HG03097 (cell line): ENCODE data around the gene LOXHD1.

Source experiments
- ATAC-seq: cut with Tn5 transposase; IDR thresholded peaks from one replicate; pipeline ENCODE4 v1.9.1; 2021; ENCODE audit not compliant: unreplicated experiment, low FRiP score

The LOXHD1 gene

DNA sequence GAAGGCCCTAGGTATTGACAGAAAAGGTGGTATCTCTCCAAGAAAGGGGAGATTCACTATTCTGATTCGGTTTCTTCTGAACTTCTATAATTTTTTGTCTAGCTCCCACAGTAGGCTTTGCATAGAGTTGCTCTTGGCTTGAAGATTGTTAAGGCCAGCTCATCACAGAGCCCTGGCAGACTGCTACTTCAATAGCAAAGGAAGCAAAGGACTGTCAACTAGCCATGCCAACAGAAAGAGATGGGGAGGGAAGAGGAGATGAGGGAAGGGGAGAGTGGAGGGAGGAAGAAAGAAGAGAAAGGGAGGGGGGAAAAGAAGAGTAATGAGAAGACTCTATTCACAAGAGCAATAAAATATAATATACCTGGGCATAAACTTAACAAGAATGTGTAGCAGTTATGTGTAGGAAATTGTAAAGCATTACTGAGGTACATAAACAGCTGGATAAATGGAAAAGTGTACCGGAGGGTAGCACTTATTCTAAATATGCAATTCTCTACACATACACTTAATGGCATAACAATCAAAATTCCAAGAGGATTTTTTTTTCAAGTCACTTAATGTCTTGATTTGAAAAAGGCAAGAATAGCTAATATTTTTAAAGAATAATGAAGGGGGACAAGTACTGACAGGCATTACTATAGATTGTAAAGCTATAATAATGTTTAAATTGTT is 102.5 kb downstream of the LOXHD1 start:
- no peak for ATAC-seq

DNA sequence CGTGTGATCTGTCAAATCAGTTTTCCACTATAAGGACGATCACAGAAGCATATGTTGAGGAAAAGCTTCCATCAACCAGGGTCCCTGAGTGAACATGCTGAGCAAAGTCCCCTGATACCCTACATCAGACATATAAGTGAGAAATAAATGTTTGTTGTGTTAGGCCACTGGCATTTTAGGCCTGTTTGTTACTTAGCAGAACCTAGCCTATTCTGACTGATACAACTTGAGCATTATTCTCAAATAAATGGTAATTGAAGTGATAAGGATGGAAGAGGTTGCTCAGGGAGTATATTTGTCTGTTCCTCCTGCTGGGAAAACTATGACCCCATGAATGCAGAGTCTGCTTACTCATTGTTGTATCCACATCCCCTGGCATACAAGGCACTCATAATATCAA is 106.4 kb downstream of the LOXHD1 start:
- ATAC-seq: no peak

DNA sequence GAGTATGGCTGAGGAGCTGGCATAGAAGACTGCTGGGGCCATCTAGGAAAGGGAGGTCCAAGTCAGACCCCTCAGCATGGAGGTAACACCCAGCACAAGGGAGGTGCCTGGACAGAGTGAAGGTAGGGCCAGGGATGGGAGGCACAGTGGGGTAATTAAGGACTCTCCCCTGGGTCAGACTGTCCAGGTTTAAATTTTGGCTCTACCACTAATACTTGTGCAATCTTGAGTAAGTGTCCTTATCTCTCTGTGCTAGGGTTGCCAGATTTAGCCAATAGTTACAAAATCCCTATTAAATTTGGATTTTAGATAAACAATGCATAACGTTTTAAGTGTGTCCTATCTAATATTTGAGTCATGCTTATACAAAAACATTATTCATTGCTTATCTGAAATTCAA is 109.5 kb downstream of the LOXHD1 start:
- ATAC-seq: no peak

DNA sequence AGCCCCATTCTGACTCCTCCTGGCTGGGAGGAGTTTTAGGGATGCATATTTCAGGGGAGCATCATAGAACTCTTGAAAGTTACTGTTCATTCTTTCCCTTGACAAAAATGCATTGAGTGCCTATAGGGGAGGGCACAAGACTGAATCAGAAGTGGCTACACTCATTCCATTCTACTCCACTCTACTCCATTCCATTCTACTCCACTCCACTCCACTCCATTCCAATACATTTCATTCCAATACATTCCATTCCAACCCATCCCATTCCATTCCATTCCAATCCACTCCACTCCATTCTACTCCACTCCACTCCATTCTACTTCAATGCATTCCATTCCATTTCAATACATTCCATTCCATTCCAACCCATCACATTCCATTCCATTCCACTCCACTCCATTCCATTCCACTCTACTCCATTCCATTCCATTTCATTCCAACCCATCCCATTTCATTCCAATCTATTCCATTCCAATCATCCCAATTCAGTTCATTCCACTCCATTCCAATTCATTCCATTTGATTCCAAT is 110.8 kb downstream of the LOXHD1 start:
- no peak for ATAC-seq

DNA sequence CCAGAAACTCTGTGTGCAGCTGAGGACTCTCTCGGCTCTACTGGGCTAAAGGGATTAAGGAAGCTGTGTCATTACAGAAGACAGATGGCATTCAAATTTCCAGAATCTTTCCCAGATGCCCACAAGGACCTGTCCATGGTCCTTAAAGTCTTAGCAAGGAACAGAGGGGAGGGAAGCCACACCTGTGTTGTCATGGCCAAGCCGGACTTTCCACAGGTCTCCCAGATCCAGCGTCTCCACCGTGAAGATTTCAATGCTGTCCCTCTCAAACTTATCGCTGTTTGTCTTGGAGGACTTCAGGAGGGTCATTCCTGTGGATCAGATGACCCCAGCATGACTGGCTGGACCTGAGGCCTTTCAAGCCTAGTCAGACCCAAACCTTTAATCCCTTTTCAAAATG is 114.5 kb downstream of the LOXHD1 start:
- ATAC-seq: no peak

DNA sequence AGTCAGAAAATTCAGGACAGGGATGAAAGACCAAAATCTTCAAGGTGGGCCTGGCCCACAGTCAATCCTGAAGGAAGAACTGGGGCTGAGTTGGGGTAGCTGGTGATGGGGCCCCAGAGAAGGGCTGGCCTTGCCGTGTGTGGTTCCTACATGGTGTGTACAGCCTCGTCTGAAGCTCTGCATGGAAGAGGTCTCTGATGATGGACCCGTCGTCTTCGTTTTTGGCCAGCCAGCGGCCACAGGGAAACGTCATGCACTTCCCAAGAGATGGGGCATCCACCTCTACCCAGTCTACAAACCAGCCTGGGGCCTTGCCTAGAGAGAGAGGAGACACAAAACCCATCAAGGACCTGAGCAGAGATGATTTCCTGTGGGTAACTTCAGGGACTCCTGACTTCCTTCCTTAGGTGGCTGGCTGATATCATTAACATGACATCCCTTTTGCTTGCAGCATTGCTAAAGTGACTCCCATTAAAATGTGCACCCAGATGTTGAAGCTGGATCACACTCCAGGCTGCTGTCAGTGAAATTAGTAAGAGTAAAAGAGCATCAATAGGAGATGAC is 115.3 kb downstream of the LOXHD1 start:
- ATAC-seq: no peak

DNA sequence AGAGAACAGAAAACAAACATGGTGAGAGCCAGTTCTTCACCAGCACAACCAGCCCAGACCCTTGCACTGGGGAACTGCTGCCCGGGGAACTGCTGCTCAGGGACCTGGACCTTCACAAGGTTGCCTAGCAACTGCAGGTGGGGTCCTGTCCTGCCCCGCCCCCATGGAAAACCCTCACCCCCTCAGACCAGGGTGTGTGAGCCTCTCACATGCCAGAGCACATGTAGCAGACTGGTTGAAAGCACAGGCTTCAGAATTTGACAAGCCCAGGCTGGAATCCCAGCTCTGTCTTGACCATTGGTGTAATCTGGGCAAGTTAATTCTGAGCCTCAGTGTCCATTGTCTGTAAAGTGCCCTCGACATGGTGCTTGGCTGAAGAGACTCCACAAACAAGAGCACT is 118.6 kb downstream of the LOXHD1 start:
- no peak for ATAC-seq

DNA sequence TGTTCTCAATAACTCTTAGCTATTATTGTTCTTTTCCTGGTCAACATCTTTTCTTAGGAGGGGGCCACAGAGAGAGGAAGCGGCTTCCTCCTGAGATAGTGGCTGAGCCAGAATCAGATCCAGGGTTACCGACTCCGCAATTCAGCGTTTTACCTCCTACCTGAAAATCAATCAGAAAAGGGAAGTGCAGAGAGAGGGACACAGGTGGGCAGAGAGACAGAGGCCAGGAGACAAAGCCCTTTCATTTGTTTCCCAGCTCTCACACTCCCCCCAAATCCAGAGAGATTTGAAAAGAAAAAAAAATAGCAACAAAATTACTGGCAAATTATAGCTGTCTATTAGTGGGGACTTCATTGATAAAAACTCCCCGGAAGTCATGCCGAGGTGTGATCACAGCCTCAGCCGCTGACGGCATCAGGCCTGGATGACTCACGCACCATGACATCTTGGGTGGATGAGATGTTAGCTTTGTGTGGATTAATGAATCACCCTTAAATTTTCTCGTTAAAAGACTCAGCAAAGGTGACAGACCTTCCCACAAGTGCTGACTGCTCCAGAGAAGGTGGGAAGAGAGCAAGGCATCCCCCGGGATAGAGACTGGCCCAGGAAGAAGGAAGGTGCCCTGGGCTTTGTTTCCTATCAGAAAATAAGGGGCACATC is 120.7 kb downstream of the LOXHD1 start:
- no peak for ATAC-seq

DNA sequence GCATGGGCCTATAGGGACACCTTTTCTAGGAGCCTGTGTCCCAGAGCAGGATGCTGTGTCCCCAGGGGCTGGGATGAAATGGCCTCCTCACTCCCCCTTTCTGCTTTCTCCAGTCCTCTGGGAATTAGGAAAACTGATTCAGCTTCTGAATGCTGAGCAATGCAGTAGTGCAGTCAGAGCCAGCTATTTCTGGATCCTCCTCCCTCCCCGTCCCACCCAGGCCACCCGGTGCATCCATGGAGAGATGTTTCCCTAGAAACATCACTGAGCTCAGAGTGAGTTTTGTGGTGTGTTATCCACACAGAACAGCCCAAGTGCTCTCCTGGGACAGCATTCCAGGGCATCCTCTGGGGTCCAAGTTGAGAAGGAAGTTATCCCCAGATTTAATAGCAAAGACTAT is 125.5 kb downstream of the LOXHD1 start:
- no peak for ATAC-seq

DNA sequence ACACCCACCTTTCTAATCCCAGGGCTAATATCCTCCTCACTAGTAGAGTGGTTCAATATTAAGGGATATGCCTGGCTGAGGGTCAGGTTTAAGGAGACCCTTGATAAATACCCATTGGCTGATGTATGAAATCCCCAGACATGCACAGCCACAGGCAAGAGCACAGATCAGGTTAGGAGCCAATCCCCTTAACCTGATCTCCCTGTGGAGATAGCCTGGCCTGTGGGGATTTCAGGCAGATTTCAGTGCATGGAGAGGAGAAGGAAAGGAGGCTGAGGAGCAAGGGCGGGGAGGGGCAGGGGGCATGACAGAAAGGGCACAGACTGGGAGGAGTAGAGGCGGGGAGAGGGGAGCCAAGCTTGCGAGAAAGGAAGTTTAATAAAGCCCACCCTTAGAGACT is 129.0 kb downstream of the LOXHD1 start:
- no peak for ATAC-seq

DNA sequence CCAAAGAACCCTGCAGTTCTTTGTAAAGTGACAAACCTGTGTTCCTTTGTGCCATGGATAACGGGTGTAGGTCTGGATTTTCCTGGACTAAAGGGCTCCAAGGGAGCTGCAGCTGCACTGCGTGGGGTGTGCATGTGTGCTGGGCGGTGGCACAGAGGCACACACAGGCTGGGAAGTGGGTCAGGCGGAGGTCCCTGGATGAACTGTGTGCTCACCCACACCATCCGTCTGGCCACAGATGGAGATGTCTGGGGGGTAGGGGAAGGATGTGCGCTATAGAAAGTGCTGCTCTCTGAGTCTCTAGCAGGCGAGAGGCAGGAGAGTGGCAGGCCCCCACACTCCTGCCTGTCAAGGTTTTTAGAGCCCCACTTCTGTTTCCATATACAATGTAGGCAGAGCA is 137.2 kb downstream of the LOXHD1 start:
- no peak for ATAC-seq

DNA sequence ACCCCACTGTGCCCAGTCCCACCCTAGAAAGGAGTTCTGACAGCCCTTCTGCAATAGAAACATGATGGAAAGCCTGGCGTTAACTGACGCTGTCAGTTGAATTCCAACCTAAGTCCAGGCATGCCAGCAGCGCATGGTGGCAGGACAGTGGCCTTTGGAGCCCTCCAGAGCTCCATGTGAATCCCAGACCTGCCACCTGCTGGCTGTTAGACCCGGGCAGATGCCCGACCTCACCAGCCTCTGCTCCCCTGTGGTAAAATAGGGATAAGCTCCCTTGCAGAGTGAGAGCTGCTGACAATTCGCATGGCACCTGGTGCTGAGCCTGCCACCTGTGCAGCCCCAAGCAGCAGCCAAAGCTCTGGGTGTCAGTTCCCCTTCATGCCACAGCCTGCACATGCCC is 138.6 kb downstream of the LOXHD1 start:
- ATAC-seq: no peak

DNA sequence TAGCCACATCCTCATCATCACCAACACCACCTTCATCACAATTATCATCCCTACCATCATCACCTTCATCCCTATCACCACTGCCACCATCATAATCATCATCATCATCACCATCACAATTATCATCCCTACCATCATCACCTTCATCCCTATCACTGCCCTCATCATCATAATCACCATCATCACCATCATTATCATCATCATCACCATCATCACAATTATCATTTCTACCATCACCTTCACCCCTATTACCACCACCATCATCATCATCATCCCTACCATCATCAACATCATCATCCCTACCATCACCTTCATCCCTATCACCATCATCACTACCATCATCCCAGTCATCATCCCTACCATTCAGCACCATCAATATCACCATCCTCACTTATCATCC is 140.5 kb downstream of the LOXHD1 start:
- ATAC-seq: no peak

DNA sequence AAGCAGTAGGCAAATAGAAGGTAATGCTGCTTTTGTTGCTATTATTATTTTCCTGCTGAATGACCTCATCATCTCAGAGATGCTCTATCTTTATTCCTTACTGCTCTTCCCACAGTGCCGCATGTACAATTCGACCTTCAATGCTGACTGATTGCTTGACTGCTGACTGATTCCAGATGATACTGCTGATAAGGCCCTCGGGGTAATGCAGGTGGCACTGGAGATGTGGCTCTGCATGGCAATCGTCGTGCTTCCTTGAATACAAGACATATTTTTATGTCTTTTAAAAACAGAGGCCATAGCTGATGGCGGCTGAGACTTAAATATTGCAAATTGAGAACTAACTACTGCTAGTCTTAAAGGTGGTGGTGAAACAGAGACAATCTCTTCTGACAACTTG is 146.6 kb downstream of the LOXHD1 start:
- no peak for ATAC-seq

DNA sequence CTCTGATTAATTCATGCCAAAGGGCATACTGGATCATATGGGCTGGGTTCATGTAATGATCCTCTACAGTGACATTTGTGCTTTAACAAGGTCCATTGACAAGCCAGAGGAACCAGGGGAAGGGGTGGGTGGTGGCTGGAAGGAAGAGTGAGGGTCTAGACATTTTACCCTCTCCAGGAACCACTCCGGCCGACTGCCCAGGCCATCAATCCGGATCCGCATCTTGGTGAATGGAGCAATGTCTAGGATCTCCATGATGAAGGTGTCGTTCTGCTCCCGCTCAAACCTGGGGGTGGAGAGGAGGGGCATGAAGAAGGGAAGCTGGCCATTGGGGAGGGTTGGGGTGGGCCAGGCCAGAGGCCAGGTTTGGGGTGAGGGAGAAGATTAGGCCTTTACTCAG is 147.5 kb downstream of the LOXHD1 start:
- no peak for ATAC-seq

DNA sequence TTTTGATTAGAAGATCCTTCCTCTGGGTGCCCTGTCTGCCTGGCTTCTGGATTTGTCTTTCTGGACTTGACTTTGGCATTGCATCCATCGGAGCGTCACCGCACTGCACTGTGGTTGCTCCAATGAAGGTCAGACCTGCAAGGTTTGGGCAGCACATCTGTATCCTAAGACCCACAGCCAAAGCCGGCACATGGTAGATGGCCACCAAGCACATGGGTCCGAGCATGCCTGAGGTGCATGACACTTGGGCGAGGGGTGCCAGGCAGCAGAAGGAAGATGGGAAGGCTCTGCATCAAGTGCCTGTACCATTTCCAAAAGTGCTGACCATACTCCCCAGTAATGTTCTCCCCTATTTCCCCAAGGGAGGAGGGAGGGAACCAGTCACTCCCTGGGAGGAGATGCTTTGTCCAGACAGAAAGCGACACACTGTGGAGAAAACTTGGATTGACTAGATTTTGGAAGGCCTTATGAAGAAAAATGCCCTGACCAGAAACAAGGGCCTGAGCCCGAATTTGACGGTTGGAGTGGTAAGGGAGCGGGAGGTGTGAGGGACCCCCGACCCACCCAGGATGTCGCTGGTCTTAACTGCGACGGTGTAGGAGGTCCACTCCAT is 149.9 kb downstream of the LOXHD1 start:
- ATAC-seq: no peak

DNA sequence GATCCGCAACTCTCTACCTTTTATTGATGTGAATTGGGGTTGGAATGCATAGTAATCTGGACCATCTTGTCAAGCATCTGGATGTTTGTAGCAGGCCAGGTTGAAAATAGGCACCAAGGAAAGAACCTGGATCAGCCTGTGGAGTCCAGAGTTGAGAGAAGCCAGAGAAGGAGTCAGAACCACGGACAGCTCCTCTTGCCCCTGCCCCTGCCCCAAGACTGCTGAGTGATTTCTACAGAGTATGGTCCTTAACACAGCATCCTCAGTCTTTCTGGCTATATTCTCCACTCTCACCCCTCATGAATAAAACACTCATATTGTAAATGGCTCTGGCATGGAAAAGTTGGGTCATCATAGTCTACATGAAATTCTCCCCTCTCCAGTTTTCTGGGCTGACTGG is 154.6 kb downstream of the LOXHD1 start:
- no peak for ATAC-seq

DNA sequence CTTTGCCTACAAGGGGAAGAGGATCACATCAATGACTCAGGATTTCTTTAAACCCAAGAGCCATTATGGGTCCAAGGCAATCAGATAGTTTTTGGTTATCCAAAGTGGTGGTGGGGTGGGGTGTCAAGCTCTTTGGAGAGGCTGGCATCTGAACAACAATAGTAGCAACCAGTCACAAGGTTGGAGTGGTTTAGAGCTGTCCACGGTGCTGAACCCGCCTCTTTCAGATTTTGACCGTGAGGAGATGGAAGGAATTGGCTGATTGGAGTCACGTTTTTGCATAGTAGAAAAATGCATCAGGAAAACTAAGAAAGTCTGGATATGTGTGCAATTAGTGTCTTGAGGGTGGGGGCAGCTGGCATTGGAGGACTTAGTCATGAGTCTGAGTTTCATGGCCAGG is 159.9 kb downstream of the LOXHD1 start:
- ATAC-seq: no peak

DNA sequence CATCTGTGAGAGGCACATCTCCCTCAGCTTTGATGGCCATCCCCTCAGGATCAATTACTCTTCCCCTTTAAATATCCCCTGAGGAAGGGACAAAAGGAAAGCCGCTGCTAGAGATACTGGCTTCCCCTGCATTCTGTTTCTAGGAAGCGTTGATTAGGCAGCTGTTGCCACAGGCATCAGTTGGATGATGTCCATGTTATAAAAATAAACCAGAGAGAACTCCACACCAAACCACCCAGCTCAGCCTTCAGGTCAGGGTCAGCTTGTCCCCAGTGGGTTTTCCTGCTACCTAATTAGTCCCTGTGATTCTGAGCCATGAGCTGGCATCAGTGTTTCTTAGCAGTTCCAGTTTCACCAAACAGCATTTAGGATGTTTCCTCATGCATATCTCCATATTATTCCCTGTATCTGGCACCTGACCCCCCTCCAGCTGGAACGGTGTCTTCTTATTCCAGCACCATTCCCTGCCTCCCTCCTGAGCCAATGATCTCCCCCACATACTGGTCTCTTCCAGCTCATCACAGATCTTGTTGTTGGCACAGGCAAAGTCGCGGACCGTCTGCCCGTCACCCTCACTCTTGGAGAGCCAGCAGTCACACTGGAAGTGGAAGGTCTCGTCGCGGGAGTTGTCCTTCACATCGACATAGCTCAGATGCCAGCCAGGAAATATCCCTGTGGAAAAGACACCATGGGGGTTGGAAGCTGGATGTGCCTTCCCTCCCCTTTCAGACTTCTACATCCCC is 168.4 kb downstream of the LOXHD1 start:
- no peak for ATAC-seq

DNA sequence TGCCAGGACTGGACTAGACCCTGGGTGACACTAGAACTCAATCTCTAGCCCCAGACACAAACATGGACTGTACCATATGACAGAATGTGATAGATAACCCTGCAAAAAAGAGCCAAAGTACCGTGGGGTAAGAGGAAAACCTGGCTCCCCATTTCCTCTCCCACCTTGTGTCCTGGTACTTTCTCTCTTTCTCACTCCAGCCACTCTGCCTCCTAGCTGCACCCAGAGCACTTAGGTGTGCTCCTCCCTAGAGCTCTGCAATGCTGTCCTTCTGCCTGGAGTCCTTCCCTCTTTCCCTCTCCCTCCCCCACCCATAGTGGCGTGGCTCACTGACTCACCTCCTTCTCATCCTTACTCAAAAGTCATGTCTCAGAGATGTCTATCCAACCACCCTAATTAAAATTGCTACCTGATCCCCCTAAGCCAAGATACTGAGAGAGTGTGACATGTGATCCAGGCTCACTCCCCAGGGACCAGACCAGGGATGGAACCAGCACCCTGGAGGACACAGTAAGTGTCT is 171.3 kb downstream of the LOXHD1 start:
- no peak for ATAC-seq

DNA sequence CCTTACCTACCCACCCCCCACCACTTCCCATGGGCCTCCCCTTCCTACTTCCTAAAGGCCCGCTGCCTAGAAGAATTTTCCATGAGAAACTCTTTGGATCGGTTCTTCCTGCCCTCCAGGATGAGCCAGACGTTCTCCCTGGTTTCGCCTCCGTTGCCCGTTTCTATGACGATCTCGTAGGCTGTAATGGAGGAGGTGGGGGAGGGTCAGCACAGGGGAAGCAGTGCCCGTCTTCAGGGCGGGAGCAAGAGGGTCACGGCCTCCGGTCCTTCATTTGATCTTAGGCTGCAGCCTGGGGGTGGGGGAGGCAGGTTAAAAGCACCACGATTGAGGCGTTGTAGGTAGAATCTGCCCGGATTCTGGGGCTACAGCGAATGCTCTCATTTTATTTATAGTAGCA is 172.0 kb downstream of the LOXHD1 start:
- ATAC-seq: no peak
